K562 (cell line): ENCODE measurements around the gene UTP14A. TPM values are rescaled to one million over a fixed set of nuclear protein-coding genes. Genes with fewer than 3 reads are reported as not detected.
A peak's percentile ranks its signal among the peaks of the same experiment; 100 is the strongest.

Experiments
- ATAC-seq: fragments of 200-7000 bp; cut with Tn5 transposase; 3 replicates; pipeline ENCODE4 v1.9.1; 2020; ENCODE audit warnings: moderate library complexity
- BruUV-seq: library from RNA; stranded (reverse); fragments of 400-500 nt; replicated peaks from 2 replicates; lab custom pipeline; 2021; lab: Mats Ljungman, UMichigan
- CTCF ChIA-PET: fragments of 300-600 bp; formaldehyde crosslinking; extraction: SDS; loops from one replicate; lab custom pipeline; 2021; ENCODE audit warnings: low intra/inter-chr PET ratio; lab: Yijun Ruan, JAX
- POLR2A ChIA-PET: fragments of 300-600, 350-650 bp; sonication (Branson Sonifier 250); formaldehyde crosslinking; extraction: SDS; loops from one replicate; lab custom pipeline; 2021; ENCODE audit warnings: antibody characterized with exemption, inconsistent platforms; lab: Yijun Ruan, JAX
- DNase-seq, 4 experiments: peaks; one replicate each; pipeline versions ENCODE4 v3.0.0 to v3.0.0-alpha.2; 2011 to 2018; ENCODE audit warnings: low spot score in 3 of 4, mixed read lengths in 3 of 4; ENCODE audit errors: extremely low read depth in 1 of 4
- FAIRE-seq: peaks from 2 replicates; lab custom pipeline; 2011; peaks lifted over from hg19 to GRCh38; lab: Jason Lieb, UNC
- H2AFZ ChIP-seq: 2 replicates; pipeline ENCODE4 v1.6.0; 2011; ENCODE audit warnings: low read depth, low read length, control low read depth, inconsistent platforms
- H3K27ac ChIP-seq: fragments of 200-600 bp; 3 replicates; pipeline ENCODE4 v1.8.0; 2011; ENCODE audit warnings: low read depth, mild to moderate bottlenecking, control low read depth, inconsistent platforms, low read length, moderate library complexity, mixed read lengths; ENCODE audit errors: extremely low read depth
- H3K27me3 ChIP-seq, 2 experiments: fragments of 300-600 bp in 1 of 2; 2 replicates in 1 of 2; 3 replicates in 1 of 2; pipeline versions ENCODE4 v1.6.0 to v1.8.0; 2011; ENCODE audit warnings: inconsistent platforms in 2 of 2, low read length in 2 of 2, mild to moderate bottlenecking in 1 of 2, mixed read lengths in 1 of 2, moderate library complexity in 1 of 2; ENCODE audit not compliant: control insufficient read depth in 2 of 2, insufficient read depth in 2 of 2
- H3K36me3 ChIP-seq: fragments of 300-600 bp; 3 replicates; pipeline ENCODE4 v1.8.0; 2011; ENCODE audit warnings: mild to moderate bottlenecking, low read length, inconsistent platforms; ENCODE audit not compliant: control insufficient read depth, insufficient read depth
- H3K4me1 ChIP-seq, 2 experiments: fragments of 200-600 bp in 1 of 2; replicated peaks in 1 of 2; 2 replicates in 1 of 2; 3 replicates in 1 of 2; pipeline versions ENCODE4 v1.5.1 to v1.8.0; 2011; ENCODE audit warnings: inconsistent platforms in 2 of 2, low read length in 2 of 2, mild to moderate bottlenecking in 1 of 2, mixed read lengths in 1 of 2, moderate library complexity in 1 of 2; ENCODE audit not compliant: control insufficient read depth in 2 of 2, insufficient read depth in 2 of 2
- H3K4me2 ChIP-seq: 2 replicates; pipeline ENCODE4 v1.6.1; 2011; ENCODE audit warnings: low read length, control low read depth, inconsistent platforms, mixed read lengths; ENCODE audit not compliant: insufficient read depth
- H3K4me3 ChIP-seq: fragments of 200-600 bp; sonication (generic), shearing (Covaris generic); 2 replicates; pipeline ENCODE4 v1.5.1; 2016; ENCODE audit warnings: control low read depth, inconsistent platforms
- H3K79me2 ChIP-seq: fragments of 200-600 bp; 3 replicates; pipeline ENCODE4 v1.8.0; 2011; ENCODE audit warnings: low read length, inconsistent platforms; ENCODE audit not compliant: control insufficient read depth, insufficient read depth
- H3K9ac ChIP-seq, 2 experiments: 2 replicates each; pipeline versions ENCODE4 v1.6.0 to v1.6.1; 2011; ENCODE audit warnings: low read depth in 2 of 2, low read length in 2 of 2, control low read depth in 1 of 2, inconsistent platforms in 1 of 2, mild to moderate bottlenecking in 1 of 2, mixed read lengths in 1 of 2; ENCODE audit not compliant: insufficient read depth in 1 of 2
- H3K9me1 ChIP-seq: one replicate; pipeline ENCODE4 v1.6.0; 2011; ENCODE audit warnings: inconsistent platforms, mild to moderate bottlenecking, low read length, moderate library complexity; ENCODE audit not compliant: control insufficient read depth, insufficient read depth
- H3K9me3 ChIP-seq: replicated peaks from 2 replicates; pipeline ENCODE4 v1.5.1; 2011; ENCODE audit warnings: low read depth, low read length, inconsistent platforms; ENCODE audit not compliant: control insufficient read depth, insufficient read depth
- H4K20me1 ChIP-seq: replicated peaks from 2 replicates; pipeline ENCODE4 v1.6.1; 2011; ENCODE audit warnings: low read length, inconsistent platforms, mixed read lengths; ENCODE audit not compliant: control insufficient read depth, insufficient read depth
- BCOR ChIP-seq: fragments of 450-650 bp; IDR thresholded peaks from 2 replicates; pipeline ENCODE4 v1.6.1; 2016
- ETS2 ChIP-seq: IDR thresholded peaks from 2 replicates; pipeline ENCODE4 v1.6.1; 2016; ENCODE audit warnings: borderline replicate concordance, missing genetic modification characterization, mild to moderate bottlenecking, moderate library complexity, missing compliant biosample characterization; ENCODE audit not compliant: poor library complexity, severe bottlenecking
- GTF2F1 ChIP-seq: IDR thresholded peaks from 2 replicates; pipeline ENCODE4 v1.6.1; 2011; ENCODE audit warnings: low read depth, low read length, improper control_type of control experiment
- KDM1A ChIP-seq, 2 experiments: fragments of 450-650 bp; IDR thresholded peaks; 2 replicates each; pipeline ENCODE4 v1.6.1; 2016; ENCODE audit warnings: mild to moderate bottlenecking in 2 of 2
- MAFG ChIP-seq: fragments of 450-650 bp; conservative IDR thresholded peaks from 2 replicates; pipeline ENCODE4 v1.6.1; 2016; ENCODE audit warnings: missing genetic modification characterization, missing compliant biosample characterization
- MED1 ChIP-seq: sonication (generic); formaldehyde crosslinking; IDR thresholded peaks from 2 replicates; pipeline ENCODE4 v1.8.1; 2023; ENCODE audit warnings: missing genetic modification reagents, borderline replicate concordance
- RBM25 ChIP-seq: fragments of 200-400 bp; formaldehyde crosslinking; IDR thresholded peaks from 2 replicates; pipeline ENCODE4 v1.6.1; 2018; ENCODE audit warnings: low read length, low read depth, moderate library complexity; ENCODE audit not compliant: severe bottlenecking
- SMC3 ChIP-seq: conservative IDR thresholded peaks from 2 replicates; pipeline ENCODE4 v1.6.1; 2011; ENCODE audit warnings: low read depth, low read length, improper control_type of control experiment; ENCODE audit not compliant: insufficient read depth
- TSC22D4 ChIP-seq: fragments of 450-650 bp; IDR thresholded peaks from 2 replicates; pipeline ENCODE4 v1.6.1; 2016; ENCODE audit warnings: missing genetic modification characterization, missing biosample characterization, control low read depth
- ZNF121 ChIP-seq: sonication (generic); formaldehyde crosslinking; conservative IDR thresholded peaks from 2 replicates; pipeline ENCODE4 v1.8.0; 2022; ENCODE audit warnings: missing genetic modification reagents
- WGBS: fragments of 100-300 bp; shearing (Covaris generic); methylation state at CpG from one replicate; pipeline ENCODE4 v1.1.6; 2016; ENCODE audit warnings: low coverage, mixed read lengths; ENCODE audit not compliant: insufficient coverage; ENCODE audit errors: missing lambda C conversion rate; 5-methylcytosine and 5-hydroxymethylcytosine counted together
- in situ Hi-C: fragments of 300-500 bp; cut with MboI; formaldehyde crosslinking; loops from 4 replicates; pipeline ENCODE4 v1.15.0; 2018; ENCODE audit warnings: inconsistent platforms, mixed read lengths
- intact Hi-C: fragments of 100-400 bp; cut with micrococcal nuclease; formaldehyde crosslinking; loops from 2 replicates; pipeline ENCODE4 v1.14.2; 2022
- polyA plus RNA-seq, 8 experiments: library from polyadenylated mRNA; depleted of rRNA in 4 of 8; stranded (reverse) in 5 of 8; unstranded in 3 of 8; fragments of >200 nt; fragmentation: Nextera tagmentation in 2 of 8; fragmentation: Illumina TruSeq in 1 of 8; extraction: Ambion mirVana in 2 of 8; extraction: Trizol in 1 of 8; gene quantifications; 2 replicates each; pipeline versions ENCODE4 v1.2.1 to v1.2.3, GENCODE V29; 2011 to 2014; ENCODE audit warnings: inconsistent platforms in 1 of 8, missing spikeins in 1 of 8
- total RNA-seq, 7 experiments: library from RNA; depleted of rRNA in 6 of 7; stranded (reverse); fragments of >200 nt in 6 of 7; fragmentation: Illumina TruSeq in 2 of 7; extraction: Trizol in 2 of 7; gene quantifications; 2 replicates each; pipeline versions ENCODE4 v1.2.1 to v1.2.3, GENCODE V29; 2011 to 2021; ENCODE audit warnings: low replicate concordance in 1 of 7
- TF ChIP-seq, protein P1 (sequence below): IDR thresholded peaks from 2 replicates; pipeline ENCODE4 v1.6.1; 2016; ENCODE audit warnings: missing genetic modification characterization, missing compliant biosample characterization

UTP14A gene
- total and polyA plus RNA-seq, 9 of the 15 experiments (the other 6 are each of a cell fraction or from before 2014, with no cell fraction given), result 30.5 to 91.0 (median 64.1) TPM

DNA sequence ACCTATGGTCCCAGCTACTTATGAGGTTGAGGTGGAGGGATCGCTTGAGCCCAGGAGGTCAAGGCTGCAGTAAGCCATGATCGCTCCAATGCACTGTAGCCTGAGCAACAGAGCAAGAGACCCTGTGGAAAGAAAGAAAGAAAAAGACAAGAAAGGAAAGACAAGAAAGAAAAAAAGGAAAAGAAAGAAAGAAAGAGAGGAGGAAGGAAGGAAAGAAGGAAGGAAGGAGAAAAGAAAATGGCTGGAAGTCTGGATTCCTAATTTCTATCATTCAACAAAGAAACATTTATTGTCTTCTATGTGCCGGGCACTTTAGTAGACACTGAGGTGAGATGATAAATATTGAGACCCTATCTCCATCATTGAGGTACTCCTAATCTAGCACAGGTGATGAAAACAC lies 49.7 kb downstream of the UTP14A start:
- ChIA-PET CTCF (no interaction called here), POLR2A (interaction anchor here (0.7 to 2.3 kb wide), 2 partner anchors 15 to 49 kb away, joined by 4 to 5 read pairs; partner anchors contain the start of gene UTP14A)
- intact Hi-C loops (no loop called here), in situ Hi-C loops (no loop called here)
- FAIRE-seq, result no peak
- peaks cover 35 to 44% of the 10 kb centered on the region in 2 experiments for H3K4me1 ChIP-seq
- H3K4me3 ChIP-seq, result no peak overlapping the region
- no peaks in the 10 kb centered on the region for H4K20me1 ChIP-seq
- no peak overlapping the region for H2AFZ ChIP-seq
- ATAC-seq, result no peak
- H3K4me2 ChIP-seq, result no peak overlapping the region
- H3K9me3 ChIP-seq, result no peaks in the 10 kb centered on the region
- TF ChIP-seq, protein P1, sequence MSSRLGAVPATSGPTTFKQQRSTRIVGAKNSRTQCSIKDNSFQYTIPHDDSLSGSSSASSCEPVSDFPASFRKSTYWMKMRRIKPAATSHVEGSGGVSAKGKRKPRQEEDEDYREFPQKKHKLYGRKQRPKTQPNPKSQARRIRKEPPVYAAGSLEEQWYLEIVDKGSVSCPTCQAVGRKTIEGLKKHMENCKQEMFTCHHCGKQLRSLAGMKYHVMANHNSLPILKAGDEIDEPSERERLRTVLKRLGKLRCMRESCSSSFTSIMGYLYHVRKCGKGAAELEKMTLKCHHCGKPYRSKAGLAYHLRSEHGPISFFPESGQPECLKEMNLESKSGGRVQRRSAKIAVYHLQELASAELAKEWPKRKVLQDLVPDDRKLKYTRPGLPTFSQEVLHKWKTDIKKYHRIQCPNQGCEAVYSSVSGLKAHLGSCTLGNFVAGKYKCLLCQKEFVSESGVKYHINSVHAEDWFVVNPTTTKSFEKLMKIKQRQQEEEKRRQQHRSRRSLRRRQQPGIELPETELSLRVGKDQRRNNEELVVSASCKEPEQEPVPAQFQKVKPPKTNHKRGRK (tag), result peak; percentile 57
- TF ChIP-seq MED1, result no peak
- no peaks in the 10 kb centered on the region for H3K9me1 ChIP-seq
- DNase-seq, result no peak
- no TSS peak for BruUV-seq
- no peaks in the 10 kb centered on the region for H3K36me3 ChIP-seq
- H3K27ac ChIP-seq, result no peak overlapping the region
- no peaks in the 10 kb centered on the region for H3K27me3 ChIP-seq
- no peak overlapping the region for H3K9ac ChIP-seq
- H3K79me2 ChIP-seq, result peaks cover 9% of the 10 kb centered on the region; the same call in 2 of the 3 replicates
- 100% methylated on average over 2 of the region's 3 CpGs for WGBS

DNA sequence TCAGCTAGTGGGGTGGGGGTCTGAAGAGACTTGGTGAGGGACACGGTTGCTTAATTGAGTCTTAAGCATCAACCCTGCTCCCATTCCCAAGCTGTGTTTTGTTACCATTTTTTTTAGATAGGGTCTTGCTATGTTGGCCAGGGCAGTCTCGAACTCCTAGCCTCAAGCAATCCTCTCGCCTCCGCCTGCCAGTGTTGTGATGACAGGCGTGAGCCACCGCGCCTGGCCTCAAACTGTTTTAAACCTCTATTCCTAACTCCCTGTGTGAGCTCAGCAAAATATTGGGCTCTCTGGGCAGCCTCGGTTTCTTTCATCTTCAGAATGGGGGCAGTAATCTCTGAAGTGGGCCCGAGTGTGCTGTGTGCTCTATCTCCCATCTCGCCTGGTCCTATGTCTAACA lies 50.2 kb downstream of the UTP14A start:
- FAIRE-seq (no peak), DNase-seq (no peak), ATAC-seq (no peak)
- no peak overlapping the region for H3K4me3 ChIP-seq
- H3K9ac ChIP-seq, result no peak overlapping the region
- ChIA-PET CTCF (no interaction called here), POLR2A (interaction anchor here (2.3 kb wide), 1 partner anchor 16 kb away, joined by 5 read pairs; no protein-coding TSS in a partner anchor)
- in situ Hi-C loops, result no loop called here
- peak overlapping the region; percentile 82 for H3K4me2 ChIP-seq
- H4K20me1 ChIP-seq, result no peaks in the 10 kb centered on the region
- TSS peak; percentile 82 for BruUV-seq
- no peak overlapping the region for H3K27ac ChIP-seq
- H3K27me3 ChIP-seq, result no peaks in the 10 kb centered on the region
- no peaks in the 10 kb centered on the region for H3K9me3 ChIP-seq
- H2AFZ ChIP-seq, result 0 out of 2 replicates have a peak overlapping the region, but pooled peaks have one; percentile 67
- WGBS, result 86% methylated on average over 9 of the region's 10 CpGs
- TF ChIP-seq TSC22D4 (no peak), BCOR (peak; percentile 78), ZNF121 (CRISPR knock-in tag) (peak; percentile 99), GTF2F1 (no peak), ETS2 (tag) (no peak), KDM1A (IDR thresholded peaks at IDR 0.05) (peak in 1 of 2 experiments; percentile 53; a peak in 1 of 4 replicates), RBM25 (peak; percentile 5), MAFG (tag) (no peak), SMC3 (no peak)
- peaks cover 40 to 49% of the 10 kb centered on the region in 2 experiments for H3K4me1 ChIP-seq
- H3K36me3 ChIP-seq, result no peaks in the 10 kb centered on the region
- H3K79me2 ChIP-seq, result peaks cover 9% of the 10 kb centered on the region; the same call in 2 of the 3 replicates
- intact Hi-C loops, result no loop called here
- no peaks in the 10 kb centered on the region for H3K9me1 ChIP-seq
